HG03469 (cell line): ENCODE measurements around the gene EFCAB7.
"Not testable (repeated sequence)": the region's sequence is repeated elsewhere in the genome, so short reads cannot be mapped to it uniquely, and the experiment has no call there.

ENCODE experiments used
- ATAC-seq: cut with Tn5 transposase; IDR thresholded peaks from one replicate; pipeline ENCODE4 v1.9.1; 2021; ENCODE audit warnings: mild to moderate bottlenecking, moderate library complexity, moderate number of reproducible peaks; ENCODE audit not compliant: unreplicated experiment

EFCAB7 gene

GRCh38 chr1:63547621-63548294 lies 24.4 kb downstream of the EFCAB7 start:
- no peak for ATAC-seq

DNA sequence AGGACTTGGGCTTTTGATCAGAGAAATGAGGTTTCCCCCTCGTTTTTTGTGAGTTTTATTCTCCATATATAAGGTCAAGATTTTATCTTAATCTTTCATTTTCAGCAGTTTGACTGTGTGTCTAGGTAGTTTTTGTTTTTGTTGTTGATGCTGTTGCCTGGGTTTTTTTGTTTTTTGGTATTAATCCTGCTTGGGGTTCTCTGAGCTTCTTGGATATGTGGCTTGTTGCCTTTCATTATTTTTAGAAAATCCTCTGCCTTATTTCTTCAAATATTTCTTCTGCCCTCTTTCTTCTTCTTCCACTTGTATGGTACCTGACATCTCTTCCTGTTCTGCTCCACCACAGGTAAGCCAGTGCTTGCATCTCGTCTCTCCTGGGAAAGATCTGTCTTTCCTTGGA lies 25.0 kb downstream of the EFCAB7 start:
- ATAC-seq: no peak

- ATAC-seq: no peak
Measured at GRCh38 chr1:63548877-63549276, 25.6 kb downstream of the EFCAB7 start.

GRCh38 chr1:63555480-63555879 lies 32.2 kb downstream of the EFCAB7 start:
- ATAC-seq: no peak

- ATAC-seq: no peak
Measured at GRCh38 chr1:63557365-63557987, 34.2 kb downstream of the EFCAB7 start.

GRCh38 chr1:63559357-63559756 lies 36.0 kb downstream of the EFCAB7 start:
- no peak for ATAC-seq

- ATAC-seq: no peak
Measured at GRCh38 chr1:63563745-63564144, 40.4 kb downstream of the EFCAB7 start.

DNA sequence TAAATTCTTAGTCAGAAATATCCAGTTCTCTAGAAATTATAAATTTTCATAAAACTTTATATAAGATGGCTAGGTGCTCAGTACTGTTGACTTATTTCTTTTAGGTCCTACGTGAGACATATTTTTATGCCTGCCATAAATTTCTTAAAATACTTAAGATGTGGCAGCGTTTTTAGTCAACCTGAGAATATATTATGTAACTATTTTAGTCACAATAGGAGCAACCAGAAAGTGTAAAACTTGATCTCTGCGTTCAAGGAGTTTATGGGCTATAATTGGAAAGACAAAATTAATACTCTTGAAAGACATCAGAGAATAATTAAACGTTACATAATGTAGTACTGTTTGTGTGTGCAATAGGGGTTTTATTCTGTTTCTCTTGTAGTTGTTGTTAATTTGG lies 45.7 kb downstream of the EFCAB7 start:
- ATAC-seq: no peak

GRCh38 chr1:63569640-63570316 lies 46.5 kb downstream of the EFCAB7 start:
- ATAC-seq: no peak

DNA sequence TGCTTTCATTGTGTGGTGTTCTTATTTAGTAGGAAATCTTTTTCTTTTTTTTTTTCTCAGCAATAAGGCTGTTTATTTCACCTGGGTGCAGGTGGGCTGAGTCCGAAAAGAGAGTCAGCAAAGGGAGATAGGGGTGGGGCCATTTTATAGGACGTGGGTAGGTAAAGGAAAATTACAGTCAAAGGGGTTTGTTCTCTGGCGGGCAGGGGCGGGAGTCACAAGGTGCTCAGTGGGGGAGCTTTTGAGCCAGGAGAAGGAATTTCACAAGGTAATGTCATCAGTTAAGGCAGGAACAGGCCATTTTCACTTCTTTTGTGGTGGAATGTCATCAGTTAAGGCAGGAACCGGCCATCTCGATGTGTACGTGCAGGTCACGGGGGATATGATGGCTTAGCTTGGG lies 49.4 kb downstream of the EFCAB7 start:
- ATAC-seq: not testable (repeated sequence)

- ATAC-seq: not testable (repeated sequence)
Measured at GRCh38 chr1:63574203-63574796, 51.0 kb downstream of the EFCAB7 start.

- ATAC-seq: no peak
Measured at GRCh38 chr1:63575340-63575826, 52.1 kb downstream of the EFCAB7 start.

DNA sequence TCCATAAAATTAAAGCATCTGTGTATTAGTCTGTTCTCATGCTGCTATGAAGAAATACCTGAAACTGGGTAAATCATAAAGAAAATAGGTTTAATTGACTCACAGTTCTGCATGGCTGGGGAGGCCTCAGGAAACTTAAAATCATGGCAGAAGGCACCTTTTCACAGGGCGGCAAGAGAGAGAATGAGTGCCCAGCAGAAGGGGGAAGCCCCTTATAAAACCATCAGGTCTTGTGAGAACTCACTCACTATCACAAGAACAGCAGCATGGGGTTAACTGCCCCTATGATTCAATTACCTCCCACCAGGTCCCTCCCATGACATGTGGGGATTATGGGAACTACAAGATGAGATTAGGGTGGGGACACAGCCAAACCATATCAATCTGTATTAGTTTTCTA lies 63.0 kb downstream of the EFCAB7 start:
- ATAC-seq: not testable (repeated sequence)

GRCh38 chr1:63590166-63590560 lies 66.8 kb downstream of the EFCAB7 start:
- ATAC-seq: no peak

GRCh38 chr1:63592536-63593302 lies 69.4 kb downstream of the EFCAB7 start:
- ATAC-seq: no peak

DNA sequence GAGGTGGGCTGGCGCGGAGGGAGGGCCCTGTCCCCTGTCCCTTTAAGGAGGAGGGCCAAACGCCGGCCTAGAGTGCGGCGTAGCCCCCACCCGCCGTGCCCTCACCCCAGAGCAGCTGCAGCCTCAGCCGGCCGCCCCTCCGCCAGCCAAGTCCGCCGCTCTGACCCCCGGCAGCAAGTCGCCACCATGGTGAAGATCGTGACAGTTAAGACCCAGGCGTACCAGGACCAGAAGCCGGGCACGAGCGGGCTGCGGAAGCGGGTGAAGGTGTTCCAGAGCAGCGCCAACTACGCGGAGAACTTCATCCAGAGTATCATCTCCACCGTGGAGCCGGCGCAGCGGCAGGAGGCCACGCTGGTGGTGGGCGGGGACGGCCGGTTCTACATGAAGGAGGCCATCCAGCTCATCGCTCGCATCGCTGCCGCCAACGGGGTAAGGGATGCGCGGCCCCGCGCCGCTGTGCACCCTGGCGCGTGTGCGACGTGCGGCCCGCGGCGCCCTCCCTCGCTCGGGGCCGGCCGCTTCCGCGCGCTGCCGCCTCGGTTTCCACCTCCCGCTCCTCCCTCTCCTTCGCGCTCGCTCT lies 70.1 kb downstream of the EFCAB7 start, which contains the start of gene PGM1:
Gene PGM1 (plus strand): TSS at position 109 of the 583 bp plus-strand sequence. CDS start 78 bp downstream, at position 187.
- peak; percentile 74 for ATAC-seq

- peak; percentile 26 for ATAC-seq
Measured at GRCh38 chr1:63593886-63594605, 70.7 kb downstream of the EFCAB7 start.

DNA sequence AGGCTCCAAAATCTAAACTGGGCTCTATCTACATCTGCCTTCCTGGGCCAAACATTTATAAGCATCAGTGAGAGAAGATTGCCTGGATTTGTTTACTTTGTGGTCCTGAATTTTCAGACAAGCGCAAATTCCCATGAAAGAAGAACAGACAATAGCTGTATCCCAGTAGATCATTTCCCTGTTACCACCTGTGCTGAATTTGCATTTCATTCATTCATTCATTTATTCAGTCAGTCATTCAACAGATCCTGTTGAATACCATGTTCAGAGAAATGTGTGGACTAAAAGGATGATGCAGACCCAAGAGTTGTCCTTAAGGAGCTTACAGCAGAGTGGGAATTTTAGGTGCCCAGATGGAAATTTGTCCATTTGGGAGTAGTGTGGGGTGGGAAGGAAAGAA lies 72.1 kb downstream of the EFCAB7 start:
- ATAC-seq: no peak

GRCh38 chr1:63599799-63600198 lies 76.5 kb downstream of the EFCAB7 start:
- no peak for ATAC-seq

DNA sequence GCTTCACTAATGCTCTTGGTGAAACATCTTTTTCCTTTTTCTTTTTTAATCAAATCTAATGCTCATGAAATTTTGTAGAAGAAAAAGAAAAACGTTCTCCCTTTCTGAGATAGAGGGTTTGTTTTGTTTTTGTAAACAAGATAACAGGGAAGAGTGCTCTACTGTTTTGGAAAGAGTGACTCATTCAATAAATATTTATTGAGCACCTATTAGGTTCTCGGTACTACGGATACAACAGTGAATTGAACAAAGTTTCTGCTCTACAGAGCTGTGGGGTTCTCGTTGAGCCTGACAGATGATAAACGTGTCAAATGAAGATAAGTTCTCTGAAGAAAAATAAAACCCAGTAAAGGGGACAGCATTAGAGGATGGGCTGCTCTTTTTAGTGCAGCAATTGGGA lies 76.9 kb downstream of the EFCAB7 start:
- no peak for ATAC-seq
